Left renal cortex interstitium (tissue), 4 donors: ENCODE results near the gene FAM98A. TPM values are rescaled to one million over a fixed set of nuclear protein-coding genes. Genes with fewer than 3 reads are reported as not detected.
A peak's percentile ranks its signal among the peaks of the same experiment; 100 is the strongest.

ENCODE experiments used
- DNase-seq, 4 donors: peaks; one replicate each; pipeline ENCODE4 v3.0.0-alpha.2; 2013; ENCODE audit warnings: low read depth in 4 of 4, low spot score in 2 of 4, missing footprints in 1 of 4
- polyA plus RNA-seq, 4 donors: library from polyadenylated mRNA; unstranded; fragments of 120-200 nt; gene quantifications; one replicate each; pipeline ENCODE4 v1.2.1, GENCODE V29; 2013; ENCODE audit not compliant: insufficient read length in 4 of 4

The FAM98A gene
- polyA plus RNA-seq: 10 to 100 TPM; 44.2 to 59.2 (median 48.2) TPM

GRCh38 chr2:33599175-33599942 is at the start of gene FAM98A:
TSS of gene FAM98A (minus strand) at chr2:33599299. CDS start at chr2:33599221, 78 bp downstream.
- DNase-seq: peak; percentile 94 to 99 (median 98)

GRCh38 chr2:33645861-33646260 is 46.8 kb upstream of the FAM98A start:
- DNase-seq: no peak

GRCh38 chr2:33644215-33644614 is 45.1 kb upstream of the FAM98A start:
- DNase-seq: no peak

GRCh38 chr2:33636001-33636400 is 36.9 kb upstream of the FAM98A start:
- no peak for DNase-seq

GRCh38 chr2:33634261-33634910 is 35.3 kb upstream of the FAM98A start:
- no peak for DNase-seq

GRCh38 chr2:33633315-33633714 is 34.2 kb upstream of the FAM98A start:
- DNase-seq: no peak

GRCh38 chr2:33632831-33633230 is 33.7 kb upstream of the FAM98A start:
- DNase-seq: no peak

- DNase-seq: no peak
These were observed 29.1 kb upstream of the FAM98A start for GRCh38 chr2:33628031-33628827.

- DNase-seq: no peak
These were observed 19.9 kb upstream of the FAM98A start for GRCh38 chr2:33619028-33619427.

- no peak for DNase-seq
These were observed 18.9 kb upstream of the FAM98A start for GRCh38 chr2:33617989-33618388.

- DNase-seq: no peak
These were observed 18.3 kb upstream of the FAM98A start for GRCh38 chr2:33617401-33617800.

GRCh38 chr2:33616873-33617272 is 17.8 kb upstream of the FAM98A start:
- DNase-seq: no peak

- DNase-seq: no peak
These were observed 15.1 kb upstream of the FAM98A start for GRCh38 chr2:33614190-33614589.

GRCh38 chr2:33607905-33608304 is 8.8 kb upstream of the FAM98A start:
- no peak for DNase-seq

GRCh38 chr2:33607251-33607721 is 8.2 kb upstream of the FAM98A start:
- DNase-seq: no peak

- no peak for DNase-seq
These were observed 7.5 kb upstream of the FAM98A start for GRCh38 chr2:33606622-33607021.

GRCh38 chr2:33606100-33606499 is 7.0 kb upstream of the FAM98A start:
- DNase-seq: no peak

GRCh38 chr2:33605056-33605455 is 6.0 kb upstream of the FAM98A start:
- DNase-seq: no peak

- no peak for DNase-seq
These were observed 4.3 kb upstream of the FAM98A start for GRCh38 chr2:33603416-33603815.

- DNase-seq: no peak
These were observed 3.2 kb upstream of the FAM98A start for GRCh38 chr2:33602201-33602830.

- no peak for DNase-seq
These were observed 769 bp upstream of the FAM98A start for GRCh38 chr2:33599943-33600192.
